NCI-H2029 treated with DMSO at 0.1 percent for 48 hours (cell line): ENCODE data around the gene ARHGDIB.

ENCODE experiments used
- DNase-seq: peaks from one replicate; lab custom pipeline; 2025; lab: John Stamatoyannopoulos, UW

The ARHGDIB gene

DNA sequence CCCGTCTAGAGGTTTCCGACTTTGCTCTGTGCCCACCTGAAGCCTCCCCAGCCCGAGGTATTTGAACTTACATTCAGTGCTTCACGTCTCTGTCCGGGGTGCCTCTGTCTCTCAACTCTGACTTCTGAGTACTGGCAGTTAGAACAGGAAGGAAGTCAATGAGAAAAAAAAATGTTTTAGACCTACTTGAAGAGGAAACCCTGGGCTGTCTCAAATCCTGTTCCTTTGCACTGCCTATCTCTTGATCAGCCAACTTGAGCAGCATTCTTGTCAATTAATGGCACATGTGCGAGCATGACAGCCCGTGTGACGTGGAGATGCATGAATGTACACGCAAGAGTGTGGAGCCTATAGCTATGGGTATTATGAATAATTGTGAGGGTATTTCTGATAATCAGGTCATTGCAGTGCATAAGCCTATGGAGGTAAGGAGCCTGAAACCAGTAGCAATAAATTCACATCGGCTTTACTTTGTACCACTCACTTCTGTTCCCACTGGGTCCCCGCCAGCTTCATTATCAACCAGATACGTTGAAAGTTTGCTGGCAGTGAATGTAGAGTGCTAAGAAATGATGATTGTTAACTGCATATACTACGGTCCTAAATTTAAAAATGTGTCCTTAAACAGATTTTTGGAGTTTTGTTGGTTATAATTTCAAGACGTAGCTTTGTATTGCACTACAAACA, at the start of gene ARHGDIB:
Gene ARHGDIB, minus strand, starts transcription at position 136 of the 687 bp plus-strand sequence. CDS start 10,889 bp downstream, outside the sequence.
- DNase-seq: no peak

DNA sequence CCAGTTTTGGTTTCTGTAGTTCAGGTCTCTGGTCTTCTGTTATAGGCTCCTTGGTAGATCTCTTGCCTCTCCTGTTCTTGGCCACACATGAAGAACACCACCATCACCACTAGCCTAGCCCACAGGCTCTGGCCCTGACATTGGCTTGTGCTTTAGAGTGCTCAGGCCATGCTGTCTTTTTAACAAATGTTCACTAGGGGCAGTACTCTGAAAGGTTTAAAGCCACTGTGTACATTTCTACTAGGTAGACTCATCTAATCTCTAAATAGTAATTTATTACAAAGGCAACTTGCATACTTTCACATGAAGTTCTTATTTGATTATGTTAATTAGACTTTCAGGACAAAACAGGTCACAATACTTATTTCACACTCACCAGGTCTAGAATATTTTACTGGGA, 49.8 kb upstream of the ARHGDIB start:
- DNase-seq: no peak

- DNase-seq: no peak
These were observed 46.1 kb upstream of the ARHGDIB start for GRCh38 chr12:15007551-15007950.

DNA sequence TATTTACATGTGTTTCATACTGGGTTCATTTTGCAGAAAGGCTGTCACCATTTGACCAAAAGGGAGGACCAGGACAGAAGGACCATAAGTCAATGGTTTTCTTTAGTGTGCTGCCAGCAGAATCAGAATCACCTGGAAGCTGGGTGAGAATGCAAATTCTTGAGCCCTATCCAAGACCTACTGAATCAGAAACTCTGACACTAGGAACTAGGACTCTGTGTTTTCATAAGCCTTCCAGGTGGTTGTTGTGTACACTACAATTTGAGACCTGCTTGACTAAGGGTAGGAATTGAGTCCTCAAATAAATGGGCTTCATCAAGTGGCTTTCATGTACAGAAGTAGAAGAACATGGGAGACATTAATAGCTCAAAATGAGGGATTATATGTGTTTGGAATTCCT, 43.7 kb upstream of the ARHGDIB start:
- no peak for DNase-seq

- DNase-seq: no peak
These were observed 43.0 kb upstream of the ARHGDIB start for GRCh38 chr12:15004421-15004820.

- DNase-seq: no peak
These were observed 40.5 kb upstream of the ARHGDIB start for GRCh38 chr12:15001733-15002382.

- no peak for DNase-seq
These were observed 39.2 kb upstream of the ARHGDIB start for GRCh38 chr12:15000575-15000974.

DNA sequence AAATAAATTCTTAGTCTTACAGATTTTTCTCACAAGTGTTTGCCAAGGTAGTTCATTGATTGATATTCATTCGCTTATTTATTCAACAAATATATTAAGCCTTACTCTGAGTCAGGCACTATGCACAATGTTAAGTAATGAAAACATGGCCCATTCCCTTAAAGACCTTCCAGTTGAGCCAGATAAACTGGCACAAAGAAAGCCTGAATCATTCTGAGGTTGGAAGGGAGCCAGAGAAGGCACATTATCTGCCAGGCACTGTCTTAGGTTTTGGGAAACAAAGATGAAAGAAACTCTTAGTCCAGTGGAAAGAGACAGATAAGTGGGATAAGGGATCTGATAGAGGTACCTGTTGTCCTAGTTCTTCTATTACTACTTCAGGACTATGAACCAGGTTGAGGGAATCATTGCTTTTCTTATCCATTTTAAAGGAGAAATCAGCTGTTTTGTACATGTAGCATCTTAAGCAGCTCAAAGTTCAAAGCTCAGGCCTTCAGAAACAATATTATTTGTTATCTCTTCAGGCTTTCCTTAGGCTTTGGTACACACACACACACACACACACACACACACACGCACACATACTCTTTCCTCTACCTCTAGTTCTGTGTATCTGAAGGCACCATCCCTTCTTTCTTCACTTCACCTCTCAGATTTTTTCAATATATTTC, 38.4 kb upstream of the ARHGDIB start:
- no peak for DNase-seq

- DNase-seq: no peak
These were observed 37.8 kb upstream of the ARHGDIB start for GRCh38 chr12:14999021-14999694.

GRCh38 chr12:14997998-14998397, 36.6 kb upstream of the ARHGDIB start:
- DNase-seq: no peak

GRCh38 chr12:14995583-14996425, 34.4 kb upstream of the ARHGDIB start:
- peak; percentile 36 for DNase-seq

DNA sequence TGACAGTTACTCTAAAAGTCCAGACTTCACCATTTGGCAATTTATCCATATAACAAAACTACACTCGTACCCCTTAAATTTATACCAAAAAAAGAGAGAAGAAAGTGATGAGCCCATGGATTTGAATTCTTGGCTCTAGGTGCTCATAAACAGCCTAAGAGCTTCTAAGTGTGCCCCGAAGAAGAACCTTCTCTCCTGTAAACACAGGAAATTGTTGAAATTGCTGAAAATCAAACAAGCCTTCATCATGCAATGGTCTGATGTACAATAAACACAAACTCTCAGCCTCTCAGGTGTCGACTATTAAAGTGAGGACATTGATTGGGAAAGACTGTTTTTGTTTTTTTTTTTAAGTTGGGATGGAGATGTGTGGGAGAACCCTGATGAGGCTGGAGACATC, 33.2 kb upstream of the ARHGDIB start:
- no peak for DNase-seq

DNA sequence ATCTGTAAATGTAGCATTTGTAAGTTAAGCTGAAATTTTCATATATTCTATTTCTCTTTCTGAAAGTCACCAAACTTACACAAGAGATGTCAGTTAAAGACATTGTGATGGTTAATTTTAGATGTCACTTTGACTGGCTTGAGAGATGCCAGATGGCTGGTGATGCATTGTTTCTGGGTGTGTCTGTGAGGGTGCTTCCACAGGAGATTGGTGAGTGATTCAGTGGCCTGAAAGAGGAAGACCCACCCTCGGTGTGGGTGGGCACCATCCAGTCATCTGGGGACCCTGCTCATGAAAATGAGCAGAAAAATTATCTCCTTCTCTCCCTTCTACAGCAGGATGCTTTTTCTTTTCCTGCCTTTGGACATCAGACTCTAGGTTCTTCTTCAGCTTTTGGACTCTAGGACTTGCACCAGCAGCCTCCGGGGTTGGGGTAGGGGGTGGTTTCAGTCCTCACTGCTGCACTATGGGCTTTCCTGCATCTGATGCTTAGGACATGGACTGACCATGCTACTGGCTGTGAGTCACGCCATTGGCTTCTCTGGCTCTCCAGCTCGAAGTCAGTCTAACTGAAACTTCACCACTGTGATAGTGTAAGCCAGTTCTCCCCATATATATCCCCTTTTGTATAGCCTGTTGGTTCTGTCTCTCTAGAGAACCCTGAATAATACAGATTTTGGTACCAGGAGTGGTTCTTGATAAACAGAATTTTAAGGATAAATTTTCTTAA, 32.3 kb upstream of the ARHGDIB start:
- no peak for DNase-seq

DNA sequence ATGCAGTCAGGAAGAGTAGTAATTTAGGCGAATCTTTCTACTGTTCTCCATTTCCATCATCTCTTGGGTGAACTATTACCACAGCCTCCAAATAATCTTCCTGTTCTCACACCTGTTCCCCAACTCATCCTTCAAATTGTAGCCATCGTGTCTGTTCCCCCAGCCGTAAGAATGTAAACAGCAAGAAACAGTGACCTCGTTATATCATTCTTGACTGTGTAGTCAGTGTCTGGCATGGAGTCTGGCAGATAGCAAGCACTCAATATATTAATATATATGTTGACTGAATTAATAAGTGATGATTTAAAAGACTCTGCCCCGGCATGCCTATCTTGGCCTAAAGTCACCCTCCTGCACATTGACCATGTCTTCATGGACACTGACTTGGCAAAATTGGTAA, 31.7 kb upstream of the ARHGDIB start:
- DNase-seq: no peak

- no peak for DNase-seq
These were observed 31.3 kb upstream of the ARHGDIB start for GRCh38 chr12:14992673-14993072.

- DNase-seq: no peak
These were observed 29.7 kb upstream of the ARHGDIB start for GRCh38 chr12:14991069-14991468.

- DNase-seq: no peak
These were observed 28.4 kb upstream of the ARHGDIB start for GRCh38 chr12:14989790-14990189.

- no peak for DNase-seq
These were observed 26.6 kb upstream of the ARHGDIB start for GRCh38 chr12:14988035-14988434.

- no peak for DNase-seq
These were observed 25.0 kb upstream of the ARHGDIB start for GRCh38 chr12:14986449-14986848.

- no peak for DNase-seq
These were observed 23.4 kb upstream of the ARHGDIB start for GRCh38 chr12:14984766-14985285.

DNA sequence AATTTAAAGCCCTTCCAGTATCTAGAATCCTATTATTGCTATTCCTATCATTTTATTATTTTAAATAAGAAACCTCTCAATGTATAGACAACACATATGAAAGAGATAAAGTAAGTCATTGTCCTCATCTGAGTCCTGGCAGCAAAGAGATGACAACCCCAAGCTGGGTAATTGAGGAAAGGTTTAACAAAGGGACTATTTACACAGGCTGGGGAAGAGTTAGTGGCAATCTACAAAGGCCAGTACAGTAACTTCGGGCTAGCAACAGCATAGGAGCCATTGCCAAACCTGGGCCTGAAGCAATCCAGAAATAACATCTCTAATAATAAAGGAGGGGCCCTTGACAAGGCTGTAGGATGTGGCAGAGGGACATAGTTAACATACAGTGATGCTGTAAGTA, 22.6 kb upstream of the ARHGDIB start:
- DNase-seq: no peak
